Type B pancreatic cell (in vitro differentiated cells): ENCODE results near the gene HSDL2. TPM values are rescaled to one million over a fixed set of nuclear protein-coding genes. Genes with fewer than 3 reads are reported as not detected.

ENCODE experiments used
- DNase-seq: peaks from one replicate; pipeline ENCODE4 v3.0.0; 2021; ENCODE audit warnings: mixed read lengths; ENCODE audit not compliant: unreplicated experiment; ENCODE audit errors: extremely low spot score
- H3K27ac Mint-ChIP-seq: 2 replicates; pipeline ENCODE4 v1.8.0; 2021; ENCODE audit warnings: mild to moderate bottlenecking, mixed read lengths
- H3K27me3 Mint-ChIP-seq: 2 replicates; pipeline ENCODE4 v1.8.0; 2021; ENCODE audit warnings: mixed read lengths
- H3K36me3 Mint-ChIP-seq: 2 replicates; pipeline ENCODE4 v1.8.0; 2021; ENCODE audit warnings: mixed read lengths
- H3K4me1 Mint-ChIP-seq: one replicate; pipeline ENCODE4 v1.8.0; 2021; ENCODE audit warnings: mixed read lengths; ENCODE audit not compliant: unreplicated experiment
- H3K4me3 Mint-ChIP-seq: 2 replicates; pipeline ENCODE4 v1.8.0; 2021; ENCODE audit warnings: mild to moderate bottlenecking, mixed read lengths
- H3K9me3 Mint-ChIP-seq: 2 replicates; pipeline ENCODE4 v1.8.0; 2021; ENCODE audit warnings: mixed read lengths
- total RNA-seq: library from RNA; stranded (reverse); gene quantifications from 2 replicates; pipeline ENCODE4 v1.2.1, GENCODE V29; 2021; ENCODE audit warnings: low replicate concordance
- TF ChIP-seq, protein P1 (sequence below): fragments of 200-600 bp; sonication (generic); conservative IDR thresholded peaks from 2 replicates; pipeline ENCODE4 v1.5.0; 2021; ENCODE audit warnings: antibody characterized with exemption, mild to moderate bottlenecking

HSDL2 gene
- total RNA-seq, 1 donor from 2014 or later: 37.5 TPM

DNA sequence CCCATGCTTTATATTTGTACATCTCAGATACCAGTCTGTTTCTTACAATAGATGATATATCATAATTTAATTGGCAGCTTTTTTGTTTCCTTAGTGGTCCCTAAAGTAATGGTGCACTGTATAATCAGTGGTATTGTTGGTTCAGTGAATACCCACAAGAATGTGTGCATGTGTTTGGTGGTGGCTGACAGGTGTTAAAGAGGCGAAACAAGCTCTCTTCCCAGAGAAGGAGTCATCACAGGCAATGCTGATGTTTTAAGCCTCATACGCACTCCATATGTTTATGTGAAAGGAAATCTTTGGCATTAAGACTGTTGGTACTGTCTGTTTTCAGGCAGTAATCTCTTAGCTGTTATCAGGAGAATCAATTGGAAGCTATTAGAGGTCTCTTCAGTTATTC lies 57.5 kb downstream of the HSDL2 start:
- Mint-ChIP-seq H3K27ac (no peak overlapping the region), H3K36me3 (peaks cover 12% of the 10 kb centered on the region), H3K9me3 (no peaks in the 10 kb centered on the region), H3K4me3 (no peak overlapping the region), H3K4me1 (no peaks in the 10 kb centered on the region), H3K27me3 (no peaks in the 10 kb centered on the region)
- TF ChIP-seq, protein P1, sequence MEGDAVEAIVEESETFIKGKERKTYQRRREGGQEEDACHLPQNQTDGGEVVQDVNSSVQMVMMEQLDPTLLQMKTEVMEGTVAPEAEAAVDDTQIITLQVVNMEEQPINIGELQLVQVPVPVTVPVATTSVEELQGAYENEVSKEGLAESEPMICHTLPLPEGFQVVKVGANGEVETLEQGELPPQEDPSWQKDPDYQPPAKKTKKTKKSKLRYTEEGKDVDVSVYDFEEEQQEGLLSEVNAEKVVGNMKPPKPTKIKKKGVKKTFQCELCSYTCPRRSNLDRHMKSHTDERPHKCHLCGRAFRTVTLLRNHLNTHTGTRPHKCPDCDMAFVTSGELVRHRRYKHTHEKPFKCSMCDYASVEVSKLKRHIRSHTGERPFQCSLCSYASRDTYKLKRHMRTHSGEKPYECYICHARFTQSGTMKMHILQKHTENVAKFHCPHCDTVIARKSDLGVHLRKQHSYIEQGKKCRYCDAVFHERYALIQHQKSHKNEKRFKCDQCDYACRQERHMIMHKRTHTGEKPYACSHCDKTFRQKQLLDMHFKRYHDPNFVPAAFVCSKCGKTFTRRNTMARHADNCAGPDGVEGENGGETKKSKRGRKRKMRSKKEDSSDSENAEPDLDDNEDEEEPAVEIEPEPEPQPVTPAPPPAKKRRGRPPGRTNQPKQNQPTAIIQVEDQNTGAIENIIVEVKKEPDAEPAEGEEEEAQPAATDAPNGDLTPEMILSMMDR: no peak
- DNase-seq: no peak

DNA sequence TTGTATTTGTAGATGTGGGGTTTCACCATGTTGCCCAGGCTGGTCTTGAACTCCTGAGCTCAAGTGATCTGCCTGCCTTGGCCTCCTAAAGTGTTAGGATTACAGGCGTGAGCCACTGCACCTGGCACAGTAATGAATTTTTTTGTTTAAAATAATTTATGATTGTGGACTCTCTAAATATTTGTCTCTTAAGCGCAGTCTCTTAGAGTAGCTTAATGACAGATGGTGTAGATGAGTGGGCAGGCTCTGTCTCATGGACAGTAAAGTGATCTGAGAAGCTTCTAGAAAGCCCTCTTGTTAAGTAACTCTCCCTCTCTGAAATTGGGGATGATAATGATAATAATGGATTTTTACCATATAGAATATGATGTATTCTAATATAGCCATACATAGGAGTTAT lies 59.3 kb downstream of the HSDL2 start:
- Mint-ChIP-seq H3K36me3 (peaks cover 4% of the 10 kb centered on the region), H3K9me3 (no peaks in the 10 kb centered on the region), H3K4me1 (no peaks in the 10 kb centered on the region), H3K4me3 (no peak overlapping the region), H3K27me3 (no peaks in the 10 kb centered on the region), H3K27ac (no peak overlapping the region)
- TF ChIP-seq, protein P1: no peak
- no peak for DNase-seq

DNA sequence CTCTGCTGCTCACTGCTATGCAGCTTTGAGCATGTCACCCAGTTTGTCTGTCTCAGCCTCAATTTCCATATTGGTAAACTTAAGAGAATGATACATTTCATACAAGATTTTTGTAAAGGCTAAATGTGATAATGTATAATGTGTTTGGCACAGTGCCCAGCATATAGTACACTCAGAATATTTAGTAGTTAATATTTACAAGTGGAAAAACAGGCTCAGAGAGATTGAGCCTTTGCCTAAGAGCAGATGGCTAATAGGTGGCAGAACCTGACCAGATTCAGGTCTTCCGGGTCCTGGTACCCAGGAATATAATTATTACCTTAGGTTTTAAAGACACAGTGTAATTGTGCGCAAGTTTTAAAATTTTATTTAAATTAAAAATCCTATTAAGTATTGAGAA lies 59.9 kb downstream of the HSDL2 start:
- TF ChIP-seq, protein P1: no peak
- H3K4me3 Mint-ChIP-seq: no peak overlapping the region
- H3K9me3 Mint-ChIP-seq: no peaks in the 10 kb centered on the region
- H3K27me3 Mint-ChIP-seq: no peaks in the 10 kb centered on the region
- no peaks in the 10 kb centered on the region for H3K4me1 Mint-ChIP-seq
- H3K36me3 Mint-ChIP-seq: peaks cover 4% of the 10 kb centered on the region
- H3K27ac Mint-ChIP-seq: no peak overlapping the region
- DNase-seq: no peak

DNA sequence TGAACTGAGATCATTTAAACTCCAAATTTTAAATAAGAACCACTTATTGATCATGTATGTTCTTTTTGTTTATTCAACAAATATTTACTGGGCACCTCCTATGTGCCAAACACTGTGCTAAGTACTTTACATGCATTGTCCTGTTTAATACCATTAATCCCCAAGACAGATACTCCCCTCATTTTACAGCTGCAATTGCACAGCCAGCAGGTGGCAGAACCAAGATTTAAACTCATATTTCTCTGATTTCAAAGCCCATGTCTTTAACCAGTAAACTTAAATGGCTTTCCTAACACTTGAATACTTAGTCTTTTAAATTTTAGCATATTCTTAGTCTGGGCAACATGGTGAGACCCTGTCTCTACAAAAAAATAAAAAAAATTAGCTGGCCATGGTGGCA lies 63.3 kb downstream of the HSDL2 start:
- Mint-ChIP-seq H3K4me3 (no peak overlapping the region), H3K4me1 (peaks cover 12% of the 10 kb centered on the region), H3K27ac (no peak overlapping the region), H3K9me3 (no peaks in the 10 kb centered on the region), H3K27me3 (no peaks in the 10 kb centered on the region), H3K36me3 (peaks cover 17% of the 10 kb centered on the region)
- TF ChIP-seq, protein P1: peak; percentile 62
- DNase-seq: no peak

DNA sequence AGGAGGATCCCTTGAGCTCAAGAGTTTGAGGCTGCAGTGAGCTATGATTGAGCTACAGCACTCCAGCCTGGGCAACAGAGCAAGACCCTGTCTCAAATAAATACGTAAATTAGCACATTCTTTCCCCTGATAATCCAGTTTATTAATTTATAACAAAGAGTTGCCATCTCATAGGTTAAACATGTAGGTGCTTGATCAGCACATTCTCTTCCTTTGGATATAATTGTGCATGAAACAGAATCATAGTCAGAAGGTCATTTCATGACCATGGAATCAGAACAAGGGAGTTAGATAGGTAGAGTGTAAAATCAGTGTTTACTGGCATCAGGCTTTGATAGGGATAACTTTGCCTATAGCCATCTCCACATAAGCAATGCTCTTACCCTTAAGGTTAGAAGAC lies 63.7 kb downstream of the HSDL2 start:
- Mint-ChIP-seq H3K4me1 (peaks cover 12% of the 10 kb centered on the region), H3K36me3 (peaks cover 17% of the 10 kb centered on the region), H3K27ac (no peak overlapping the region), H3K9me3 (no peaks in the 10 kb centered on the region), H3K27me3 (no peaks in the 10 kb centered on the region), H3K4me3 (no peak overlapping the region)
- no peak for DNase-seq
- TF ChIP-seq, protein P1: no peak

DNA sequence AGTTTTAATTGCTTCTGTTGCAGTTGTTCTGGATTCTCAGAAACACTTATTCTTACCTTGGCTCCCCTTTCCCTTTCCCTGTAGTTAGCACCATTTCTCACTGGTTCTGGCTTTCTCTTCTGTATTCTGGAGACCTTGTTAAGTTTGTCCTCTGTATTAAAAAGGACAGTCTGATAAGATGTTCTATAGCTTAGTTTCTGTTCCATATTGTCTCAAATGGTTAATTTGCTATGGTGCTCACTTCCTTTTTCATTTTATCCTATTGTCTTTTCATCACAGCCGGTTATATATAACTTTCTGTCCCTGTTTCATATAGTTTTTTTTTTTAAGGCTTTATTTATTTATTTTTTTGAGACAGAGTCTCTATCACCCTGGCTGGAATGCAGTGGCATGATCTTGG lies 65.3 kb downstream of the HSDL2 start:
- H3K4me1 Mint-ChIP-seq: peaks cover 12% of the 10 kb centered on the region
- H3K27ac Mint-ChIP-seq: no peak overlapping the region
- DNase-seq: no peak
- TF ChIP-seq, protein P1: no peak
- H3K9me3 Mint-ChIP-seq: no peaks in the 10 kb centered on the region
- no peak overlapping the region for H3K4me3 Mint-ChIP-seq
- H3K36me3 Mint-ChIP-seq: peaks cover 14% of the 10 kb centered on the region
- H3K27me3 Mint-ChIP-seq: no peaks in the 10 kb centered on the region
